ENCODE measurements around the gene CYP11A1. TPM values are rescaled to one million over a fixed set of nuclear protein-coding genes. Genes with fewer than 3 reads are reported as not detected.
"Not testable (repeated sequence)": the region's sequence is repeated elsewhere in the genome, so short reads cannot be mapped to it uniquely, and the experiment has no call there.

The CYP11A1 gene
- total RNA-seq, 2 experiments from 2014 or later, result not detected

DNA sequence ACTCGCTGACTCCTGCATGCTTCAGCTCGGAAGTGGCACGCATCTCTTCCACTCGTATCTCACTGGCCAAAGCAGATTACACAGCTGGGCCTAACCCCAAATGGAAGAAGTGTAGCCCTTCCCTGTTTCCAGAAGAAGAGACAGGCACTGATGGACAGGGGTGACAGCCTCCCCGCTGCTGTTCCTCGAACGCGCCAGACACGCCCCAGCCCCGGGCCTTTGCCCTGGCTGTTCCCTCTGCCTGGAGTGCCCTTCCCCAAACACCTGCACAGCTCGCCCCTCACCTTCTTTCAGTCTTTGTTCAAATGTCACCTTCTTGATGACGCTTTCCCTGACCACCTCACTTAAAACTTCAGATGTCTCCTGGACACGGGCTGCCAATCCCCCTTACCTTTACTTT, 26.0 kb upstream of the CYP11A1 start:
- H3K9me3 Mint-ChIP-seq (ENCODE audit: insufficient read depth), result no peaks in the 10 kb centered on the region
- ChIA-PET CTCF (interaction anchor here (0.7 to 5.3 kb wide), 7 partner anchors 9 to 45 kb away, joined by 3 to 24 read pairs (median 3); no protein-coding TSS in a partner anchor), POLR2A (interaction anchor here (4.6 kb wide), 1 partner anchor 8 kb away, joined by 23 read pairs; no protein-coding TSS in a partner anchor)
- peaks cover 82% of the 10 kb centered on the region for H3K4me1 Mint-ChIP-seq (ENCODE audit: low read depth)
- no peaks in the 10 kb centered on the region for H3K27me3 Mint-ChIP-seq (ENCODE audit: low read depth)
- DNase-seq (no peak), ATAC-seq (no peak)
- no peaks in the 10 kb centered on the region for H3K36me3 Mint-ChIP-seq (ENCODE audit: low read depth)
- H3K27ac Mint-ChIP-seq, result peak overlapping the region; percentile 80
- no peak overlapping the region for H3K4me3 Mint-ChIP-seq

DNA sequence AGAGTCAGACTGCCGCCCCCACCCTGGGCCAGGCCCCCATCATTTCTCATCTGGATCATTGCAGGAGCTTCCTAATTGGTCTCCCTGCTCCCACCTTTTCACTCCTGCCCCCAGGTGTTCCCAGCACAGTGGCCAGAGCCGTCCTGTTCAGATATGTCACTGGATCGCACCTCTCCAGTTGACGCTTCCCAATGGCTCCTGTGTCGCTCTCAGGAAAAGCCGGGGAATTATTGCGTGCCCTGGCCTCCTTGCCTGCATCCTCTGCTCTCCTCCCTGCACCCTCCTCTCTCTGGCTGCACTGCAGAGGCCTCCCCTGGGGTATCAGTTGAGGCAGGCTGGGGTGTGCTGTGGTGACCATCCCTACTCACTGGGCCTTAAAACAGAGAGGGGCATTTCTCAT, 25.5 kb upstream of the CYP11A1 start:
- POLR2A ChIA-PET, result interaction anchor here (4.6 kb wide), 1 partner anchor 8 kb away, joined by 23 read pairs; no protein-coding TSS in a partner anchor
- CTCF ChIA-PET, result interaction anchor here (0.7 to 5.3 kb wide), 7 partner anchors 8 to 46 kb away, joined by 3 to 24 read pairs (median 3); no protein-coding TSS in a partner anchor
- Mint-ChIP-seq H3K4me3 (no peak overlapping the region), H3K27me3 (ENCODE audit: low read depth) (no peaks in the 10 kb centered on the region), H3K9me3 (ENCODE audit: insufficient read depth) (no peaks in the 10 kb centered on the region), H3K27ac (peak overlapping the region; percentile 80), H3K36me3 (ENCODE audit: low read depth) (no peaks in the 10 kb centered on the region), H3K4me1 (ENCODE audit: low read depth) (peaks cover 77% of the 10 kb centered on the region)
- ATAC-seq, result no peak
- no peak for DNase-seq

DNA sequence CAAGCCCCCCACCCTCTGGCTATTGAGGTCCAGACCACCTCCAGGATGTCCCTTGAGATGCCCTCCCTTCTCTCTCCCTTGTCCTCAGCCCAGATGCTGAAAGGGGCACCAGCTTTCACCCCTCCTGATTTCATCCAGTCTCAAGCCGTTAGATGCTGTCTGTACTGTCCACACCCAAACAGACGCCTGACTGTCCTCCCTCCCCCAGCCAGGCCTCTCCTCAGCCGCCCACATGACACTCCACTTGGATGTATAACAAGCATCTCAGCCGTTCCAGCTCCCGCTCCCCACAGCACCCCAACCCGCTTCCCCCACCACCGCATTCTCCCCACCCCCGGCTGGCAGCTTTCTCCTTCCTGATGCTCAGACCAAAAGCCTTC, 25.0 kb upstream of the CYP11A1 start:
- ATAC-seq (no peak), DNase-seq (no peak)
- H3K27ac Mint-ChIP-seq, result peak overlapping the region; percentile 80
- H3K4me3 Mint-ChIP-seq, result no peak overlapping the region
- H3K4me1 Mint-ChIP-seq (ENCODE audit: low read depth), result peaks cover 72% of the 10 kb centered on the region
- ChIA-PET CTCF (interaction anchor here (1.1 to 5.3 kb wide), 5 partner anchors 8 to 46 kb away, joined by 3 to 24 read pairs (median 5); no protein-coding TSS in a partner anchor), POLR2A (no interaction called here)
- H3K9me3 Mint-ChIP-seq (ENCODE audit: insufficient read depth), result no peaks in the 10 kb centered on the region
- H3K36me3 Mint-ChIP-seq (ENCODE audit: low read depth), result no peaks in the 10 kb centered on the region
- H3K27me3 Mint-ChIP-seq (ENCODE audit: low read depth), result no peaks in the 10 kb centered on the region

DNA sequence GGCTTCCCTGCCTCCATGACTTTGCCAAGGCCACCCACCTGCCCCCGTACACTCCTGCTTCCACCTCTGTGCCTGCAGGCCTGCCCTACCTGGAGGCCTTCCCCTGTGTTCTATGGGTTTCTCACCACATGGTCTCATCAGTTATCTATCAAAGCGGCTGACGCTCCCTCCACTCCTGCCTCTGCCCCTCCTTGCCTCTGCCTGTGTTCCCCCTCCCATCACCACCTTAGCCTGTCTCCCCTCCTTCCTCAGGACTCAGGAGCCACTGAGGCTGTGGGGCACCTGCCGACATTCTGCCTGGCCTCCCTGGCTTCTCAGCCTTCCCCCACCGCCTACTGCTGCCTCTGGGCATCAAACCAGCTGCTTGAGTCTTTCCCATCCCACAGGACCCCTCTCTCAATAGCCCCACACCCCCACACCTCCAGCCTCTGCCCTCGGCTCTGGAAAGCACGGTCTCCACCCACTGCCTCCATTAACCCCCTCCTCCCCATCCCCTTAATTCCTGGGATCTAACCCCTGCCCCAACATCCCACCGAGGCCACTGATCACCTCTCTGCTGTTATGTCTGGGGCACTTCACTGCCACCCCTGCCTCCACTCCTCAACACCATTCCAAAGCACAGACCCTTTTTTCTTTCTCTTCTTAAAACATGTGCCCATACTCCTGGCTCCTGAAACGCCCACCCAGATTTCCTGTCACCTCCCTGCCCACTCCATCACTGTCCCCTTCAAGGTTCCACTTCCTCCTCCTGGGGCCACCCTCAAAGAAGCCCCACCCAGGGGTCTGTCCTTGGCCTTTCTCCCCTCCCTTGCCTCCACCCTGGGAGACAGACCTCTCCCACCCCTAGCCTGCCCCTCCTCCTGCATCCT, 24.4 kb upstream of the CYP11A1 start:
- Mint-ChIP-seq H3K27me3 (ENCODE audit: low read depth) (no peaks in the 10 kb centered on the region), H3K4me1 (ENCODE audit: low read depth) (peaks cover 70% of the 10 kb centered on the region), H3K27ac (peak overlapping the region; percentile 80), H3K4me3 (no peak overlapping the region), H3K9me3 (ENCODE audit: insufficient read depth) (no peaks in the 10 kb centered on the region), H3K36me3 (ENCODE audit: low read depth) (no peaks in the 10 kb centered on the region)
- CTCF ChIA-PET, result interaction anchor here (1.2 to 1.7 kb wide), 3 partner anchors 9 to 60 kb away, joined by 3 to 8 read pairs (median 4); no protein-coding TSS in a partner anchor
- DNase-seq, result no peak
- ATAC-seq, result no peak
- POLR2A ChIA-PET, result interaction anchor here (2.1 kb wide), 1 partner anchor 8 kb away, joined by 6 read pairs; no protein-coding TSS in a partner anchor

DNA sequence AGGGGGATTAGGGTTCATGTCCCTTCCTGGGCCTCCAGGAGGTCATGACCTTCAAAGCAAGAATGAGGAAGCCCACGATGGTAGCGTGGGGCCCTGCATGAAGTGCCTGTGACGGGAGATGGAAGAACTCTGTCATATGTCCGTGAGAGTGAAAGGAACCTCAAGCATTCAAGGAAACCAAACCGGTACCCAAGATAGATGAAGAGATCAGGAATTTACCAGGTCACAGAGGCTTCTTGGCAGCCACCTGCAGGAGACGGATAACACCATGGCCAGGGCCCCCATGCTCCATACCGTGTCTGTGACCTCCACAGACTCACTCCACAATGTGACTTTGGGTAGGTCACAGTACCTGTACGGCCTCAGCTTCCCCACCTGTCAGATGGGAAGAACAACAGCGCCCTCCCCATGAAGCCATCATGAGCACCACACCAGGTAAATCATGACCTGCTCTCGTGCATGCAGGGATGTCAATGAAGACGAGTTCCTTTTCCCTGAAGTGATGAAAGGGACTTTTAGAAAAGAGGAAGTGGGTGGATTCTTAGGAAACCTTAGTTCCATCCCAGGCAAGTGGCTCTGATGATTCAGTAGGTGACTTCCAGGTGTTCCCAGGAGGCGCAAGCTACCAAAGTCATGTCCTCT, 23.3 kb upstream of the CYP11A1 start:
- no peak for ATAC-seq
- Mint-ChIP-seq H3K4me1 (ENCODE audit: low read depth) (peaks cover 66% of the 10 kb centered on the region), H3K4me3 (no peak overlapping the region), H3K27ac (peak overlapping the region; percentile 57), H3K36me3 (ENCODE audit: low read depth) (no peaks in the 10 kb centered on the region), H3K27me3 (ENCODE audit: low read depth) (no peaks in the 10 kb centered on the region), H3K9me3 (ENCODE audit: insufficient read depth) (no peaks in the 10 kb centered on the region)
- POLR2A ChIA-PET, result interaction anchor here (1.3 to 2.1 kb wide), 2 partner anchors 9 to 12 kb away, joined by 5 to 6 read pairs; no protein-coding TSS in a partner anchor
- CTCF ChIA-PET, result interaction anchor here (1.2 to 2.6 kb wide), 3 partner anchors 8 to 61 kb away, joined by 3 to 11 read pairs (median 4); no protein-coding TSS in a partner anchor
- DNase-seq, result no peak

DNA sequence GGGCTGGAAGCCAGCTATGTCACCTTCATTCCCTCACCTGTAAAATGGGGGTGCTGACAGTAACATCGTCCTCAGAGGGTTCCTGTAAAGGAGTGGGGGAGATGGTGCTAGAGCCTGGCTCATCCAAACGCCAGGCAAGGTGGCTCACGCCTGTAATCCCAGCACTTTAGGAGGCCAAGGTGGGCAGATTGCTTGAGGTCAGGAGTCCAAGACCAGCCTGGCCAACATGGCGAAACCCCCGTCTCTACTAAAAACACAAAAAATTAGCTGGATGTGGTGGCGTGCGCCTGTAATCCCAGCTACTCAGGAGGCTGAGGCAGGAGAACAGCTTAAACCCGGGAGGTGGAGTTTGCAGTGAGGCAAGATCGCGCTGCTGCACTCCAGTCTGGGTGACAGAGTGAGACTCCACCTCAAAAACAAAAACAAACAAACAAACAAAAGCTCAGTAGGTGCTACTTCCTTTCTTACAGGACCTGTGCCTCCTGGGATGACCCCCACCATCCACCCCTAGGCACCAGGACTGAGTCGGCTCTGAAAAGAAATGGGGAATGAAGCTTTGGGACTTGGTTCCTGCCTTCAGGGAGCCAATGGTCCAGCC, 22.7 kb upstream of the CYP11A1 start:
- not testable (repeated sequence) for H3K36me3 Mint-ChIP-seq (ENCODE audit: low read depth); H3K4me3 Mint-ChIP-seq; ATAC-seq; DNase-seq; H3K9me3 Mint-ChIP-seq (ENCODE audit: insufficient read depth); H3K27me3 Mint-ChIP-seq (ENCODE audit: low read depth)
- peaks cover 69% of the 10 kb centered on the region for H3K4me1 Mint-ChIP-seq (ENCODE audit: low read depth)
- CTCF ChIA-PET, result interaction anchor here (0.7 to 2.6 kb wide), 5 partner anchors 7 to 61 kb away, joined by 3 to 11 read pairs (median 3); no protein-coding TSS in a partner anchor
- POLR2A ChIA-PET, result interaction anchor here (1.3 to 2.1 kb wide), 2 partner anchors 10 to 13 kb away, joined by 5 to 6 read pairs; no protein-coding TSS in a partner anchor
- H3K27ac Mint-ChIP-seq, result peak overlapping the region; percentile 57

DNA sequence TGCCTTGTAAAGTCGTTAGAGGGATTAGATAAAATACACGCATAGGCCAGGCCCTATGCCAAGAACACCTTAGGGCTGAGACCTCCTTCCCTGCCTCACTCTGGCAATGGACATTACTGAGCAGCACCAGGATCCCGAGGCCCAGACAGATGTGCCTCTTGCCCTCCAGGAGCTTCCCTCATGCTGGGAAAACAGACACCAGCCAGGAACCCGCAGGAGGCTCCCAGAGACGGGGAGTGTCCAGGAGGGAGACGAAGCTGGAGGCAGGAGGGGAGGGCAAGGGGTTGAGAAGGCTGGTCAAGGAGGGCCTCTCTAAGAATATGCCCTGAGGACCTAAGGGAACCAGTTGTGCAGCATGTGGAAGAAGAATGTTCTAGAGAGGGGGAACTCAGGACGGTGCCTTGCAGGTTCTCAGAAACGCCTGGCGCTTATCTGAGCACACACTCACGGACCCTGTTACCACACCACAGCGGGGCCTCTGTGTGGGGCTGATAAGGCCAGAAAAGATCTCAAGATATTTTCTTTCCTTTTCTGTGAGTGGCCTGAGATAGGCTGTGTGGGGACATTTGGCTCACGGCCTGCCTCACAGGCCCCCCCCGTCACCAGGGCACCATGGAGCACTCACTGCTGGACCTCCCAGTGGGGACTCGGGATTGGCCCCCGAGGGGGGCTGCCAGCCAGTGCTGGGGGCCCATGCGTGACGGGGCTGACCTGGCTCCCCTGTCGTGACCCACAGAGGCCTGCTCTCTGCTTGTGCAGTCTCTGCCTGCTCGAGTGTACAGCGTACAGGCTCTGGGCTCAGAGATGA, 22.0 kb upstream of the CYP11A1 start:
- Mint-ChIP-seq H3K27ac (peak overlapping the region; percentile 23), H3K9me3 (ENCODE audit: insufficient read depth) (no peaks in the 10 kb centered on the region), H3K27me3 (ENCODE audit: low read depth) (no peaks in the 10 kb centered on the region), H3K36me3 (ENCODE audit: low read depth) (no peaks in the 10 kb centered on the region), H3K4me3 (no peak overlapping the region), H3K4me1 (ENCODE audit: low read depth) (peaks cover 74% of the 10 kb centered on the region)
- ChIA-PET POLR2A (interaction anchor here (1.3 to 2.1 kb wide), 3 partner anchors 11 to 455 kb away, joined by 3 to 6 read pairs (median 5); no protein-coding TSS in a partner anchor), CTCF (interaction anchor here (0.7 to 2.6 kb wide), 5 partner anchors 11 to 50 kb away, joined by 3 to 11 read pairs (median 3); no protein-coding TSS in a partner anchor)
- DNase-seq (no peak), ATAC-seq (no peak)

DNA sequence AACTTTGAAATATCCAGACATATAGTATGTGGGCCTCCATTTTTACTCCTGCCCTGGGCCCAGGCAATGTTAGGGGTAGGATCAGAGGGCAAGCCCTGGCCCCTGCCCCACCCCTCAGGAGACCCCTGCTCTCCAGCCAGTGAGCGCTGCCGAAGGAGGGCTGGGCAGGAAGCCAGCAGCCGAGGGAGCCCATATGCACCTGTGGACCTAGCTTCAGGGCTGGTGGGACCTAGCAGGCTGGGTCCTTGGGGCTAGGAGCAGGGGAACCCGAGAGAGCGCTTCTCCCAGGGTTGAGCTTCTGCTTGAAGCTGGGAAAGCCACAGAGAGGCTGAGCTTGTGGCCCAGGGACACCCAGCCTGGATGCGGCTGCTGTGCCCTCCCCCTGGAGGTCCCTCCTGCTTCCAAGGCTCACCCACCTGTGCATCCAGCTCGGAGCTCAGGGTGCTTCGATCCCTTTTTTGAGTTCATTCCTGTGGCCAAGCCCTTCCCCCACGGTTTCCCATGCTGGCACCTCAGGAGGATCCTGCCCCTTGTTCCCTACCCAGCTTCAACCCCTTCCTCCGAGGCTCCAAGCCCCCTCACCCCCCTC, 21.0 kb upstream of the CYP11A1 start:
- H3K9me3 Mint-ChIP-seq (ENCODE audit: insufficient read depth), result no peaks in the 10 kb centered on the region
- peak overlapping the region; percentile 32 for H3K27ac Mint-ChIP-seq
- CTCF ChIA-PET, result interaction anchor here (1.0 to 2.6 kb wide), 4 partner anchors 12 to 51 kb away, joined by 3 to 11 read pairs (median 4); no protein-coding TSS in a partner anchor
- no peaks in the 10 kb centered on the region for H3K27me3 Mint-ChIP-seq (ENCODE audit: low read depth)
- no peaks in the 10 kb centered on the region for H3K36me3 Mint-ChIP-seq (ENCODE audit: low read depth)
- no peak for ATAC-seq
- H3K4me1 Mint-ChIP-seq (ENCODE audit: low read depth), result peaks cover 74% of the 10 kb centered on the region
- no peak overlapping the region for H3K4me3 Mint-ChIP-seq
- POLR2A ChIA-PET, result interaction anchor here (1.3 kb wide), 2 partner anchors 15 to 456 kb away, joined by 3 read pairs; no protein-coding TSS in a partner anchor
- DNase-seq, result no peak

DNA sequence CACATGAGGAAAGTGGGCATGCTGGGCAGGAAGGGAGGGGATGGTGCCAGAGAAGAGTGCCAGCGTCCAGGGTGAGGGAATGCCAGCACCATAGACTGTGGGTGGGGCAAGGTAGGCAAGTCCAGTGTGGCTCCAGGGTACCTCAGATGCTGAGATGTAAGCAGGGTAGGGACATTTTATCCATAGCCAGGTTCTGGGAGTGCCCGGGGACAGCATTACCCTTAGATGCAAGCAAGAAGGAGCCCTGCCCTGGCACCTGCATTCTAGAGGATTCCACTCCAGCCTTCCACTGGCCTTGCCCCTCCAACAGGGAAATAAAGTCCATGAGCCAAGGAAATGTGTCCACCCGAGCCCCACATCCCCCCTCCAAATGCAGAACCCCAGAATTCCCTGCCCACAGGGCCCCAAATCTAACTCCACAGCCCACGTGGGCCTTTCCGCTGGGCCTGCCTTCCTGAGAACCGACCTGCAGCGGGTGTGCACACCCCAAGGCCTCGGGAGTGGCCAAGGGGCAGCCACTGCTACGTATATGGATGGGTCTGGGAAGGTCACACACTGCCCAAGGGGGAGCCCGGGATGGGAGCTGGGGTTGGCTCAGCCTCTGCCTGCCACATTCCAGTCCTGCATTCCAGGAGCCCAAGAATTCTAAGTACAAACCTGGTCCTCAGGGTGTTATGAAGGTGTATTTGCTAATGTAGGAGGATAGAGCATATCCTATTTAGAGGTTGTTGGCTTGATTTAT, 20.3 kb upstream of the CYP11A1 start:
- H3K36me3 Mint-ChIP-seq (ENCODE audit: low read depth), result no peaks in the 10 kb centered on the region
- ATAC-seq (no peak), DNase-seq (no peak)
- H3K4me1 Mint-ChIP-seq (ENCODE audit: low read depth), result peaks cover 76% of the 10 kb centered on the region
- CTCF ChIA-PET, result interaction anchor here (1.4 to 17.6 kb wide), 3 partner anchors 15 to 52 kb away, joined by 6 to 677 read pairs (median 108); partner anchors contain the start of gene SEMA7A
- peak overlapping the region; percentile 15 for H3K27ac Mint-ChIP-seq
- H3K27me3 Mint-ChIP-seq (ENCODE audit: low read depth), result no peaks in the 10 kb centered on the region
- no peak overlapping the region for H3K4me3 Mint-ChIP-seq
- no peaks in the 10 kb centered on the region for H3K9me3 Mint-ChIP-seq (ENCODE audit: insufficient read depth)
- POLR2A ChIA-PET, result interaction anchor here (1.3 kb wide), 2 partner anchors 15 to 457 kb away, joined by 3 read pairs; no protein-coding TSS in a partner anchor

DNA sequence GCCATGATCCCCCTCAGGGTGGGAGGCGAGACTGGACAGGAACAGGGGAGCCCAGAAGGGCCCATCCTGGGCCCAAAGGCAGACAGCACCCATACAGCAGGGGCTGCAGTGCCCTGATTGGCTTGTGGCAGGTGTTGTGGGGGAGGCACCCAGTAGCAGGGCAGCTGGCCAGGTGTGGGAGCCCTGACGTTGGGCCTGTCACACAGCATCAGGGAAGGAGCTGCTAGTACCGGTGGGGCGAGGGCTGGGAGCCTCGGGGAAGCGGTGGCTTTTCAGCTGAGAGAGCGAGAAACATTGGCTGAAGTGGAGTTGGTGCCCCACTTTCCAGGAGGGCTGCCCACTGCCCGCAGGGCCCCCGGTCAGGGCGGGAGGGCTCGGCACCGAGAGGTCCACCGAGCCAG, 19.7 kb upstream of the CYP11A1 start:
- ATAC-seq, result no peak
- Mint-ChIP-seq H3K27ac (peak overlapping the region; percentile 95), H3K9me3 (ENCODE audit: insufficient read depth) (no peaks in the 10 kb centered on the region), H3K4me1 (ENCODE audit: low read depth) (peaks cover 76% of the 10 kb centered on the region), H3K27me3 (ENCODE audit: low read depth) (no peaks in the 10 kb centered on the region), H3K36me3 (ENCODE audit: low read depth) (no peaks in the 10 kb centered on the region), H3K4me3 (no peak overlapping the region)
- CTCF ChIA-PET, result interaction anchor here (6.8 to 17.6 kb wide), 2 partner anchors 16 to 48 kb away, joined by 108 to 677 read pairs; partner anchors contain the start of gene SEMA7A
- DNase-seq, result no peak
- POLR2A ChIA-PET, result no interaction called here
